OCI-LY3 (cell line): ENCODE measurements around the gene MAFB.

Experiments
- H2AFZ ChIP-seq: fragments of 200-600, 300-600 bp; shearing (Covaris generic); 2 replicates; pipeline ENCODE4 v1.6.0; 2014; ENCODE audit warnings: antibody characterized with exemption, low read depth, low read length
- H3K27ac ChIP-seq: fragments of 200-600, 300-600 bp; sonication (generic); 2 replicates; pipeline ENCODE4 v1.5.1; 2014; ENCODE audit warnings: mild to moderate bottlenecking, low read length, moderate library complexity, mixed read lengths
- H3K27me3 ChIP-seq: fragments of 200-600, 300-600 bp; sonication (generic); 2 replicates; pipeline ENCODE4 v1.6.1; 2014; ENCODE audit warnings: low read depth, low read length, mixed read lengths
- H3K36me3 ChIP-seq: fragments of 200-600, 300-600 bp; sonication (generic); replicated peaks from 2 replicates; pipeline ENCODE3; 2014; ENCODE audit warnings: low read depth, low read length, mixed read lengths
- H3K4me1 ChIP-seq: fragments of 300-600, 200-600 bp; sonication (generic); 2 replicates; pipeline ENCODE4 v1.6.1; 2014; ENCODE audit warnings: low read length, mixed read lengths
- H3K4me2 ChIP-seq: fragments of 200-600, 300-600 bp; sonication (generic); 2 replicates; pipeline ENCODE4 v1.6.1; 2014; ENCODE audit warnings: low read length, mixed read lengths
- H3K4me3 ChIP-seq: fragments of 300-600, 200-600 bp; sonication (generic); 2 replicates; pipeline ENCODE4 v1.5.1; 2014; ENCODE audit warnings: antibody characterized with exemption, mild to moderate bottlenecking, low read length, moderate library complexity
- H3K79me2 ChIP-seq: fragments of 300-600, 200-600 bp; shearing (Covaris generic); 2 replicates; pipeline ENCODE4 v1.6.1; 2014; ENCODE audit warnings: mild to moderate bottlenecking, low read length, mixed read lengths
- H3K9ac ChIP-seq: fragments of 300-600, 200-600 bp; shearing (Covaris generic); 2 replicates; pipeline ENCODE4 v1.6.0; 2014; ENCODE audit warnings: mild to moderate bottlenecking, low read length, moderate library complexity
- H3K9me3 ChIP-seq: fragments of 200-600, 300-600 bp; shearing (Covaris generic); 2 replicates; pipeline ENCODE4 v1.6.1; 2014; ENCODE audit warnings: low read length, mixed read lengths; ENCODE audit not compliant: insufficient read depth
- H4K20me1 ChIP-seq: fragments of 200-600, 300-600 bp; sonication (generic); 2 replicates; pipeline ENCODE4 v1.6.1; 2016; ENCODE audit warnings: low read length, mixed read lengths; ENCODE audit not compliant: insufficient read depth
- CTCF ChIP-seq: fragments of 200-600, 300-600 bp; sonication (generic); IDR thresholded peaks from 2 replicates; pipeline ENCODE4 v1.5.1; 2014; ENCODE audit warnings: antibody characterized with exemption, low read length, low read depth
- EZH2phosphoT487 ChIP-seq: fragments of 200-600 bp; shearing (Covaris generic); IDR thresholded peaks from 2 replicates; pipeline ENCODE4 v1.6.1; 2018; ENCODE audit warnings: antibody characterized with exemption, mixed run types, low read depth

MAFB gene

GRCh38 chr20:40698281-40698680 is 9.2 kb upstream of the MAFB start:
- Histone ChIP-seq H3K27ac (no peak overlapping the region), H3K27me3 (peaks cover 49% of the 10 kb centered on the region), H3K79me2 (no peaks in the 10 kb centered on the region), H3K9me3 (no peaks in the 10 kb centered on the region), H2AFZ (no peak overlapping the region), H3K36me3 (no peaks in the 10 kb centered on the region), H3K4me1 (peaks cover 5% of the 10 kb centered on the region; the same call in 1 of the 2 replicates), H3K9ac (no peak overlapping the region), H4K20me1 (no peaks in the 10 kb centered on the region), H3K4me2 (0 out of 2 replicates have a peak overlapping the region, but pooled peaks have one; percentile 16), H3K4me3 (no peak overlapping the region)
- no peak for TF ChIP-seq EZH2phosphoT487
- TF ChIP-seq CTCF = no peak

DNA sequence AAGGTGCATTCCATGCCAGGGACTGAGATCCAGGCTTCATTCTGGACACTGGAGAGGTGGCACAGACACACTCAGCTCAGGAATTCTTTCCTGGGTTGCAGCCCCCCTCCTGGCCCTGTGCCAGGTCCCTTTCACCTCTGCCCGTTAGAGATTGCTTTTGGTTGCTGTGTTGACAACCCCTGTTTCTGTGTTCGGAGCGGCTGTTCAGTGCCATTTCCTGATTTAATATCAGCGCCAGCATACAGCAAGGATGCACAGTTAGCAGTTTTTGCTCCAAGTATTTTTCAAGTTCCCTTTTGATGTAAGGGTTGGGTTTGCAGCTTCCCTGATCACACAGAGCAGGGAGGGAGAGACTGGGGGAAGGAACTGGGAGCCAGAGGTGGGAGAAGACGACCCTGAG is 8.5 kb upstream of the MAFB start:
- Histone ChIP-seq H3K27ac (no peak overlapping the region), H3K27me3 (peaks cover 49% of the 10 kb centered on the region), H2AFZ (no peak overlapping the region), H3K4me1 (peaks cover 5% of the 10 kb centered on the region; the same call in 1 of the 2 replicates), H4K20me1 (no peaks in the 10 kb centered on the region), H3K4me3 (no peak overlapping the region), H3K9ac (no peak overlapping the region), H3K79me2 (no peaks in the 10 kb centered on the region), H3K36me3 (no peaks in the 10 kb centered on the region), H3K9me3 (no peaks in the 10 kb centered on the region), H3K4me2 (peak overlapping the region; percentile 16; the same call in 1 of the 2 replicates)
- no peak for TF ChIP-seq EZH2phosphoT487
- TF ChIP-seq CTCF = no peak

DNA sequence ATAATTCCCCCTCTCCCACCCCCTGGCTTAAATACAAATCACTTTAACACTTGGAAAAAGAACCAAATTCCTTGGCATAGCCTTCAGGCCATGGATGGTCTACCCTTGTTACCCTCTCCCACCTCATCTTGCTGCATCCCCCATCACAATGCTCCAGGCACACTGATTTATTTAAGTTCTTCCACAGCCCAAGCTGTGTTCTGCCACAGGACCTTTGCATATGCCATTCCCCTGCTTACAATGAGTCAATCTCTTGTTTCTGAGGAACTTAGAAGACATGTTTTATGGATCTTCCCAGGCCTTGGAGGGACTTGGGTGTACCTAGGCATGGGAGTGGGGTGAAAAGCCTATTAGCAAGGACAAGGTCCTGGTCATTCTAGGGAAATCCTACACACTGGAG is 6.2 kb upstream of the MAFB start:
- Histone ChIP-seq H3K79me2 (no peaks in the 10 kb centered on the region), H3K9ac (no peak overlapping the region), H3K27me3 (peaks cover 49% of the 10 kb centered on the region), H4K20me1 (no peaks in the 10 kb centered on the region), H3K27ac (no peak overlapping the region), H3K4me1 (peaks cover 5% of the 10 kb centered on the region; the same call in 1 of the 2 replicates), H3K4me3 (no peak overlapping the region), H3K4me2 (no peak overlapping the region), H3K36me3 (no peaks in the 10 kb centered on the region), H2AFZ (no peak overlapping the region), H3K9me3 (no peaks in the 10 kb centered on the region)
- TF ChIP-seq CTCF = no peak
- TF ChIP-seq EZH2phosphoT487 = no peak

DNA sequence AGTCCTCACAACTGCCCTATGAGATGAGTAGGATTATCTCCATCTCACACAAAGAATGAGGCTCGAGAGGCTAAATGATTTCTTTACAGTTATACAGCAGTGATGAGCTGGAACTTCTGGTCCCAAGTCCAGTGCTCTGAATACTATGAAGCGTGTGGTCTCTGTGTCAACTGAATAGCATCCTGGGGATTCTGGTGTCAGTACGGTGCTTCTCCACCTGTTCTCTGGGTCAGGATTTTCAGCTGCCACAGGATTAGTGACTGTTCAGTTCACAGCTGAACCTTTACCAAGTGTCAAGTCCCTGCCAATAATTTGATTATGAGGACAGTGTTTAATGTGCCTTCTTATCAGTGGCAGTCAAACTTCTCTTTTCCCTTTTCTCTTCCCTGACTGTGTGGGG is 5.2 kb upstream of the MAFB start:
- H3K27ac ChIP-seq = no peak overlapping the region
- H3K79me2 ChIP-seq = no peaks in the 10 kb centered on the region
- H3K27me3 ChIP-seq = peaks cover 49% of the 10 kb centered on the region
- no peak overlapping the region for H2AFZ ChIP-seq
- H3K9me3 ChIP-seq = no peaks in the 10 kb centered on the region
- no peak overlapping the region for H3K4me2 ChIP-seq
- H3K36me3 ChIP-seq = no peaks in the 10 kb centered on the region
- H3K9ac ChIP-seq = no peak overlapping the region
- H3K4me3 ChIP-seq = no peak overlapping the region
- H4K20me1 ChIP-seq = no peaks in the 10 kb centered on the region
- TF ChIP-seq EZH2phosphoT487 (no peak), CTCF (no peak)
- H3K4me1 ChIP-seq = peaks cover 5% of the 10 kb centered on the region; the same call in 1 of the 2 replicates
